IMR-90 (cell line): ENCODE measurements around the gene PPP1R16B. TPM values are rescaled to one million over a fixed set of nuclear protein-coding genes. Genes with fewer than 3 reads are reported as not detected.

Source experiments
- ATAC-seq: fragments of 200-7000 bp; cut with Tn5 transposase; 2 replicates; pipeline ENCODE4 v1.9.1; 2020; ENCODE audit warnings: low read depth, mild to moderate bottlenecking, moderate library complexity
- BruUV-seq: library from RNA; stranded (reverse); fragments of 400-500 nt; replicated peaks from 2 replicates; lab custom pipeline; 2021; lab: Mats Ljungman, UMichigan
- CTCF ChIA-PET: fragments of 300-600 bp; formaldehyde crosslinking; extraction: SDS; loops from one replicate; lab custom pipeline; 2021; ENCODE audit warnings: antibody characterized with exemption; lab: Yijun Ruan, JAX
- POLR2A ChIA-PET: fragments of 300-600 bp; sonication (Branson Sonifier 250); formaldehyde crosslinking; loops from one replicate; lab custom pipeline; 2022; ENCODE audit warnings: antibody characterized with exemption; ENCODE audit not compliant: unreplicated experiment; lab: Charles Lee
- DNase-seq: peaks from one replicate; pipeline ENCODE4 v3.0.0; 2013
- H2AFZ ChIP-seq: replicated peaks from 2 replicates; pipeline ENCODE3; 2013; ENCODE audit warnings: low read length, mild to moderate bottlenecking; ENCODE audit not compliant: poor library complexity
- H2AK5ac ChIP-seq: 2 replicates; pipeline ENCODE4 v1.6.1; 2013; ENCODE audit warnings: low read depth, low read length, inconsistent platforms
- H2AK9ac ChIP-seq: replicated peaks from 2 replicates; pipeline ENCODE3; 2013; ENCODE audit warnings: mild to moderate bottlenecking, low read depth, low read length, moderate library complexity; ENCODE audit not compliant: poor library complexity
- H2BK120ac ChIP-seq: 2 replicates; pipeline ENCODE4 v1.6.1; 2013; ENCODE audit warnings: low read depth, low read length, inconsistent platforms
- H2BK15ac ChIP-seq: 3 replicates; pipeline ENCODE4 v1.6.1; 2013; ENCODE audit warnings: low read depth, low read length, inconsistent platforms
- H2BK20ac ChIP-seq: 2 replicates; pipeline ENCODE4 v1.6.1; 2013; ENCODE audit warnings: low read depth, mild to moderate bottlenecking, inconsistent platforms, low read length, moderate library complexity
- H2BK5ac ChIP-seq: 2 replicates; pipeline ENCODE4 v1.6.1; 2013; ENCODE audit warnings: mild to moderate bottlenecking, low read depth, low read length, inconsistent platforms; ENCODE audit not compliant: poor library complexity, severe bottlenecking
- H3K14ac ChIP-seq: replicated peaks from 2 replicates; pipeline ENCODE4 v1.6.1; 2013; ENCODE audit warnings: low read depth, low read length, inconsistent platforms
- H3K18ac ChIP-seq: 2 replicates; pipeline ENCODE4 v1.6.1; 2013; ENCODE audit warnings: low read depth, low read length, control low read depth
- H3K23ac ChIP-seq: 2 replicates; pipeline ENCODE4 v1.6.1; 2013; ENCODE audit warnings: low read depth, low read length, inconsistent platforms
- H3K27ac ChIP-seq: 2 replicates; pipeline ENCODE4 v1.5.1; 2013; ENCODE audit warnings: mild to moderate bottlenecking, control low read depth, low read length; ENCODE audit not compliant: insufficient read depth
- H3K27me3 ChIP-seq: 2 replicates; pipeline ENCODE4 v1.6.1; 2013; ENCODE audit warnings: low read length; ENCODE audit not compliant: control insufficient read depth, insufficient read depth
- H3K36me3 ChIP-seq: 2 replicates; pipeline ENCODE4 v1.6.1; 2013; ENCODE audit warnings: low read length, mixed read lengths; ENCODE audit not compliant: control insufficient read depth, insufficient read depth
- H3K4ac ChIP-seq: 2 replicates; pipeline ENCODE4 v1.6.1; 2013; ENCODE audit warnings: low read depth, low read length, inconsistent platforms
- H3K4me1 ChIP-seq: 2 replicates; pipeline ENCODE4 v1.6.1; 2013; ENCODE audit warnings: low read length, mixed read lengths; ENCODE audit not compliant: control insufficient read depth, insufficient read depth
- H3K4me2 ChIP-seq: 2 replicates; pipeline ENCODE4 v1.6.1; 2013; ENCODE audit warnings: low read depth, mild to moderate bottlenecking, control low read depth, low read length, moderate library complexity
- H3K4me3 ChIP-seq: 2 replicates; pipeline ENCODE4 v1.5.1; 2013; ENCODE audit warnings: low read depth, mild to moderate bottlenecking, control low read depth, low read length, moderate library complexity; ENCODE audit not compliant: insufficient read depth
- H3K56ac ChIP-seq: 2 replicates; pipeline ENCODE4 v1.6.1; 2013; ENCODE audit warnings: low read length, inconsistent platforms; ENCODE audit not compliant: insufficient read depth; ENCODE audit errors: extremely low read depth
- H3K79me1 ChIP-seq, 2 experiments: 2 replicates each; pipeline ENCODE4 v1.6.1; 2013; ENCODE audit warnings: low read length in 2 of 2, inconsistent platforms in 1 of 2, low read depth in 1 of 2
- H3K9ac ChIP-seq: 2 replicates; pipeline ENCODE4 v1.6.1; 2013; ENCODE audit warnings: low read depth, low read length, control low read depth
- H3K9me1 ChIP-seq: 2 replicates; pipeline ENCODE4 v1.6.1; 2013; ENCODE audit warnings: low read length, inconsistent platforms; ENCODE audit not compliant: insufficient read depth
- H3K9me3 ChIP-seq: 2 replicates; pipeline ENCODE4 v1.6.1; 2013; ENCODE audit warnings: low read length; ENCODE audit not compliant: control insufficient read depth, insufficient read depth
- H4K20me1 ChIP-seq: 2 replicates; pipeline ENCODE4 v1.6.1; 2013; ENCODE audit warnings: low read length, inconsistent platforms; ENCODE audit not compliant: insufficient read depth
- H4K5ac ChIP-seq: 2 replicates; pipeline ENCODE4 v1.6.1; 2013; ENCODE audit warnings: mild to moderate bottlenecking, low read depth, low read length, control low read depth
- H4K8ac ChIP-seq, 2 experiments: 2 replicates each; pipeline ENCODE4 v1.6.1; 2013; ENCODE audit warnings: low read depth in 2 of 2, low read length in 2 of 2, control low read depth in 1 of 2, inconsistent platforms in 1 of 2
- H4K91ac ChIP-seq: 2 replicates; pipeline ENCODE4 v1.6.1; 2013; ENCODE audit warnings: low read depth, low read length, inconsistent platforms; ENCODE audit not compliant: insufficient read depth
- BHLHE40 ChIP-seq: fragments of 150-350 bp; IDR thresholded peaks from 2 replicates; pipeline ENCODE4 v1.6.1; 2016; ENCODE audit warnings: mild to moderate bottlenecking, low read depth, low read length
- CEBPB ChIP-seq: IDR thresholded peaks from 2 replicates; pipeline ENCODE4 v1.6.1; 2012; ENCODE audit warnings: low read depth, low read length, improper control_type of control experiment
- CHD1 ChIP-seq: IDR thresholded peaks from 2 replicates; pipeline ENCODE4 v1.6.1; 2012; ENCODE audit warnings: low read depth, low read length, improper control_type of control experiment
- ELK1 ChIP-seq: fragments of 150-350 bp; IDR thresholded peaks from 2 replicates; pipeline ENCODE4 v1.6.1; 2016; ENCODE audit warnings: low read depth, mild to moderate bottlenecking, low read length, moderate library complexity, borderline replicate concordance
- MAFK ChIP-seq: IDR thresholded peaks from 2 replicates; pipeline ENCODE4 v1.6.1; 2012; ENCODE audit warnings: low read depth, low read length, improper control_type of control experiment
- MAZ ChIP-seq: IDR thresholded peaks from 2 replicates; pipeline ENCODE4 v1.6.1; 2012; ENCODE audit warnings: low read depth, mild to moderate bottlenecking, low read length, improper control_type of control experiment, moderate library complexity, borderline replicate concordance
- MXI1 ChIP-seq: IDR thresholded peaks from 2 replicates; pipeline ENCODE4 v1.6.1; 2012; ENCODE audit warnings: low read depth, mild to moderate bottlenecking, low read length, moderate library complexity, borderline replicate concordance
- NFE2L2 ChIP-seq: fragments of 150-350 bp; IDR thresholded peaks from 2 replicates; pipeline ENCODE4 v1.6.1; 2016; ENCODE audit warnings: low read depth, mild to moderate bottlenecking, low read length
- RAD21 ChIP-seq: IDR thresholded peaks from 2 replicates; pipeline ENCODE4 v1.6.1; 2012; ENCODE audit warnings: low read length, improper control_type of control experiment
- RCOR1 ChIP-seq: IDR thresholded peaks from 2 replicates; pipeline ENCODE4 v1.6.1; 2012; ENCODE audit warnings: mild to moderate bottlenecking, low read length, improper control_type of control experiment; ENCODE audit not compliant: insufficient replicate concordance
- RFX5 ChIP-seq: IDR thresholded peaks from 2 replicates; pipeline ENCODE4 v1.8.0; 2012; ENCODE audit warnings: low read depth, mild to moderate bottlenecking, low read length, moderate library complexity
- SMC3 ChIP-seq: fragments of 150-350 bp; IDR thresholded peaks from 2 replicates; pipeline ENCODE4 v1.6.1; 2016; ENCODE audit warnings: low read depth, mild to moderate bottlenecking, antibody characterized with exemption, low read length, moderate library complexity
- WGBS, 2 experiments: methylation state at CpG; one replicate each; pipeline versions ENCODE4 v1.1.5 to v1.1.7; 2013; ENCODE audit warnings: missing lambda C conversion rate in 2 of 2; ENCODE audit not compliant: insufficient read length in 1 of 2; ENCODE audit errors: extremely low coverage in 2 of 2; 5-methylcytosine and 5-hydroxymethylcytosine counted together
- dilution Hi-C: fragments of 300-500 bp; cut with HindIII; formaldehyde crosslinking; loops from one replicate; pipeline ENCODE4 v1.14.3; 2018; ENCODE audit warnings: low sequenced_read_pairs; ENCODE audit not compliant: unreplicated experiment
- in situ Hi-C: fragments of 300-500 bp; cut with MboI; formaldehyde crosslinking; loops from 3 replicates; pipeline ENCODE4 v1.14.3; 2019; ENCODE audit warnings: low sequenced_read_pairs, inconsistent platforms, mixed read lengths
- intact Hi-C: fragments of 100-400 bp; cut with micrococcal nuclease; formaldehyde crosslinking; loops from 2 replicates; pipeline ENCODE4 v1.10.0; 2022
- polyA plus RNA-seq, 3 experiments: library from polyadenylated mRNA; depleted of rRNA; stranded (reverse); fragments of >200 nt; gene quantifications; 2 replicates each; pipeline ENCODE4 v1.2.3, GENCODE V29; 2012; ENCODE audit warnings: low replicate concordance in 1 of 3
- total RNA-seq: library from RNA; depleted of rRNA; stranded (reverse); fragments of >200 nt; gene quantifications from 2 replicates; pipeline ENCODE4 v1.2.3, GENCODE V29; 2012
- TF ChIP-seq, protein P1 (sequence below): conservative IDR thresholded peaks from 2 replicates; pipeline ENCODE4 v1.5.1; 2012; ENCODE audit warnings: mild to moderate bottlenecking, low read depth, low read length, improper control_type of control experiment

The PPP1R16B gene
- total and polyA plus RNA-seq, 2 of the 4 experiments (the other 2 are of a cell fraction) = not detected

GRCh38 chr20:38831995-38832620 lies 26.6 kb downstream of the PPP1R16B start:
- Histone ChIP-seq H4K8ac (no peak overlapping the region), H3K4me3 (no peak overlapping the region), H2BK120ac (no peak overlapping the region), H3K9me3 (no peaks in the 10 kb centered on the region), H3K23ac (no peak overlapping the region), H3K79me1 (no peaks in the 10 kb centered on the region), H3K56ac (no peak overlapping the region), H3K27ac (no peak overlapping the region), H3K27me3 (peaks cover 9% of the 10 kb centered on the region), H2AFZ (no peak overlapping the region), H2BK15ac (no peak overlapping the region), H3K18ac (no peak overlapping the region), H3K9me1 (no peaks in the 10 kb centered on the region), H3K14ac (no peak overlapping the region), H4K91ac (no peak overlapping the region), H4K5ac (no peak overlapping the region), H2AK9ac (no peak overlapping the region), H3K36me3 (no peaks in the 10 kb centered on the region), H3K4ac (no peak overlapping the region), H3K4me1 (no peaks in the 10 kb centered on the region), H2BK20ac (no peak overlapping the region), H3K9ac (no peak overlapping the region), H2BK5ac (no peak overlapping the region), H3K4me2 (no peak overlapping the region), H2AK5ac (no peak overlapping the region), H4K20me1 (no peaks in the 10 kb centered on the region)
- WGBS, 2 experiments = no CpG with 5 or more reads among the region's 8 CpGs
- dilution Hi-C loops (no loop called here), intact Hi-C loops (no loop called here), in situ Hi-C loops (loop anchor here (25.0 kb wide), 1 partner anchor 95 kb away; the partner anchor contains the start of gene ACTR5)
- CTCF ChIA-PET = no interaction called here
- ATAC-seq (no peak), DNase-seq (no peak)
- POLR2A ChIA-PET = no interaction called here
- TF ChIP-seq SMC3 (no peak), RAD21 (no peak), BHLHE40 (no peak), MAZ (no peak), NFE2L2 (no peak), MAFK (no peak), ELK1 (no peak), MXI1 (no peak), RFX5 (no peak), CHD1 (no peak), CEBPB (no peak), RCOR1 (no peak)
- TF ChIP-seq, protein P1, sequence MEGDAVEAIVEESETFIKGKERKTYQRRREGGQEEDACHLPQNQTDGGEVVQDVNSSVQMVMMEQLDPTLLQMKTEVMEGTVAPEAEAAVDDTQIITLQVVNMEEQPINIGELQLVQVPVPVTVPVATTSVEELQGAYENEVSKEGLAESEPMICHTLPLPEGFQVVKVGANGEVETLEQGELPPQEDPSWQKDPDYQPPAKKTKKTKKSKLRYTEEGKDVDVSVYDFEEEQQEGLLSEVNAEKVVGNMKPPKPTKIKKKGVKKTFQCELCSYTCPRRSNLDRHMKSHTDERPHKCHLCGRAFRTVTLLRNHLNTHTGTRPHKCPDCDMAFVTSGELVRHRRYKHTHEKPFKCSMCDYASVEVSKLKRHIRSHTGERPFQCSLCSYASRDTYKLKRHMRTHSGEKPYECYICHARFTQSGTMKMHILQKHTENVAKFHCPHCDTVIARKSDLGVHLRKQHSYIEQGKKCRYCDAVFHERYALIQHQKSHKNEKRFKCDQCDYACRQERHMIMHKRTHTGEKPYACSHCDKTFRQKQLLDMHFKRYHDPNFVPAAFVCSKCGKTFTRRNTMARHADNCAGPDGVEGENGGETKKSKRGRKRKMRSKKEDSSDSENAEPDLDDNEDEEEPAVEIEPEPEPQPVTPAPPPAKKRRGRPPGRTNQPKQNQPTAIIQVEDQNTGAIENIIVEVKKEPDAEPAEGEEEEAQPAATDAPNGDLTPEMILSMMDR = no peak
- no TSS peak for BruUV-seq
